ENCODE data around the gene INTS6L.

INTS6L gene

DNA sequence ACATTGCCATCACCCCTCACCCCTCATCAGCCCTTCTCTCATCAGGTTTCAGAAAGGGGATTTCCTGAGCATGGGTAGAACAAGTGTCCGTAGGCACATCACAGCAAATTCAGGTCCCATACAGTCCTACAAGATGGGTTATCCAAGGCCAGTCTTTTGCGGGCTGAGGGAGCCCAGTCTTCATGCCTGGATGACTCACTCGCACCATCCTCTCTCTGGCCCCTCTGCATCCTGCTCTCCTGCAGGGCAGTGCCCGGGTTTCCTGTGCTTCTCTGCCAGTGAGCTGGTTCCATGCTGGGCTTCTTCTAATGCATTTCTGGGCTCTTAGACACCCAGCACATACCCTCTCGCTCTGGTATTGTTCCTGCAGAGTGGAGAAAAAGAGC lies 7.3 kb upstream of the INTS6L start:
- TF ChIP-seq, protein P1, sequence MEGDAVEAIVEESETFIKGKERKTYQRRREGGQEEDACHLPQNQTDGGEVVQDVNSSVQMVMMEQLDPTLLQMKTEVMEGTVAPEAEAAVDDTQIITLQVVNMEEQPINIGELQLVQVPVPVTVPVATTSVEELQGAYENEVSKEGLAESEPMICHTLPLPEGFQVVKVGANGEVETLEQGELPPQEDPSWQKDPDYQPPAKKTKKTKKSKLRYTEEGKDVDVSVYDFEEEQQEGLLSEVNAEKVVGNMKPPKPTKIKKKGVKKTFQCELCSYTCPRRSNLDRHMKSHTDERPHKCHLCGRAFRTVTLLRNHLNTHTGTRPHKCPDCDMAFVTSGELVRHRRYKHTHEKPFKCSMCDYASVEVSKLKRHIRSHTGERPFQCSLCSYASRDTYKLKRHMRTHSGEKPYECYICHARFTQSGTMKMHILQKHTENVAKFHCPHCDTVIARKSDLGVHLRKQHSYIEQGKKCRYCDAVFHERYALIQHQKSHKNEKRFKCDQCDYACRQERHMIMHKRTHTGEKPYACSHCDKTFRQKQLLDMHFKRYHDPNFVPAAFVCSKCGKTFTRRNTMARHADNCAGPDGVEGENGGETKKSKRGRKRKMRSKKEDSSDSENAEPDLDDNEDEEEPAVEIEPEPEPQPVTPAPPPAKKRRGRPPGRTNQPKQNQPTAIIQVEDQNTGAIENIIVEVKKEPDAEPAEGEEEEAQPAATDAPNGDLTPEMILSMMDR (IDR thresholded peaks at IDR 0.05; ENCODE audit: poor library complexity, severe bottlenecking) = no peak

DNA sequence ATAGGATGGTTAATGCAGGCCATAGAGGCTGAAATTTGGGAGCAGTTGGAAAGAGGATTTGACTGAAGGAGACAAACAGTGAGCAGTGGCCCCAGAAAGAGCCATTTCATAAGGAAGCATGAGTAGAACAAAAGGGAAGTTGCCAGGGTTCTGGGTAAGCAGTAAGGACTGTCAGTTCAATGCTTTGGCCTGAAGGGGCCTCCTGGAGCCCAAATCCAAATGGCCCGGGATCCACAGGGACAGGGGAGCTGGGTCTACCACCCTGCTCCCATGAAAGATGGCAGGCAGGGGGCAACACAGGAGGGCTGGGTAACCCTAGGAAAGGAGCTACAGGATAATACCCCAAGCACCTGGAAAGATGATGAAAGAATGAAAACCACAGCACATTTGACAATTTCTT lies 4.1 kb upstream of the INTS6L start:
- DNase-seq (ENCODE audit: low spot score) (no peak), ATAC-seq (ENCODE audit: low read depth) (no peak)
- Histone ChIP-seq H3K4me1 (ENCODE audit: insufficient read depth, poor library complexity, severe bottlenecking) (no peaks in the 10 kb centered on the region), H3K36me3 (ENCODE audit: low read depth) (no peaks in the 10 kb centered on the region), H3K4me3 (ENCODE audit: severe bottlenecking) (no peak overlapping the region), H3K9me3 (ENCODE audit: severe bottlenecking) (no peaks in the 10 kb centered on the region), H3K27ac (ENCODE audit: poor library complexity, severe bottlenecking) (no peak overlapping the region), H3K27me3 (ENCODE audit: insufficient read depth, poor library complexity, severe bottlenecking) (no peaks in the 10 kb centered on the region)
- TF ChIP-seq, protein P1 (IDR thresholded peaks at IDR 0.05; ENCODE audit: poor library complexity, severe bottlenecking) = no peak

More for the DNA sequence above, 7.3 kb upstream of the INTS6L start:
- Histone ChIP-seq H3K9me3 (ENCODE audit: severe bottlenecking) (no peaks in the 10 kb centered on the region), H3K27ac (ENCODE audit: poor library complexity, severe bottlenecking) (no peak overlapping the region), H3K27me3 (ENCODE audit: insufficient read depth, poor library complexity, severe bottlenecking) (no peaks in the 10 kb centered on the region), H3K4me3 (ENCODE audit: severe bottlenecking) (no peak overlapping the region), H3K36me3 (ENCODE audit: low read depth) (no peaks in the 10 kb centered on the region), H3K4me1 (ENCODE audit: insufficient read depth, poor library complexity, severe bottlenecking) (no peaks in the 10 kb centered on the region)
- ATAC-seq (ENCODE audit: low read depth) (no peak), DNase-seq (ENCODE audit: low spot score) (no peak)

DNA sequence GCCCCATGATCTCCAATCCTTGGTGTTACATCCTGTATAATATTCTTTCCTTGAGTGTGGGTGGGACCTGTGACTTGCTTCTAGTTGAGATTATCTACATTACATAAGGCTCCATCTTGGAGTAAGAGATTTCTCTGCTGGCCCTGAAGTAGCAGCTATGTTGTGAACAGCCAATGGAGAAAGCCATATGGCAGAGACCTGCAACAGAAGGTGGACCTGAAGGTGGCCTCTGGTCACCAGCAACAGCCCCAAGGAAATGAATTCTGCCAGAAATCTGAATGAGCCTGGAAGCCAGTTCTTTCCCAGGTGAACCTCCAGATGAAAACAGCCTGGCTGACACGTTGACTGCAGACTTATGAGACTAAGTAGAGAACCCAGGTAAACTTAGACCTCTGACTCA lies 2.3 kb upstream of the INTS6L start:
- Histone ChIP-seq H3K9me3 (ENCODE audit: severe bottlenecking) (no peaks in the 10 kb centered on the region), H3K36me3 (ENCODE audit: low read depth) (no peaks in the 10 kb centered on the region), H3K27me3 (ENCODE audit: insufficient read depth, poor library complexity, severe bottlenecking) (no peaks in the 10 kb centered on the region), H3K4me1 (ENCODE audit: insufficient read depth, poor library complexity, severe bottlenecking) (no peaks in the 10 kb centered on the region), H3K4me3 (ENCODE audit: severe bottlenecking) (no peak overlapping the region), H3K27ac (ENCODE audit: poor library complexity, severe bottlenecking) (no peak overlapping the region)
- TF ChIP-seq, protein P1 (IDR thresholded peaks at IDR 0.05; ENCODE audit: poor library complexity, severe bottlenecking) = no peak
- DNase-seq (ENCODE audit: low spot score) (no peak), ATAC-seq (ENCODE audit: low read depth) (no peak)

DNA sequence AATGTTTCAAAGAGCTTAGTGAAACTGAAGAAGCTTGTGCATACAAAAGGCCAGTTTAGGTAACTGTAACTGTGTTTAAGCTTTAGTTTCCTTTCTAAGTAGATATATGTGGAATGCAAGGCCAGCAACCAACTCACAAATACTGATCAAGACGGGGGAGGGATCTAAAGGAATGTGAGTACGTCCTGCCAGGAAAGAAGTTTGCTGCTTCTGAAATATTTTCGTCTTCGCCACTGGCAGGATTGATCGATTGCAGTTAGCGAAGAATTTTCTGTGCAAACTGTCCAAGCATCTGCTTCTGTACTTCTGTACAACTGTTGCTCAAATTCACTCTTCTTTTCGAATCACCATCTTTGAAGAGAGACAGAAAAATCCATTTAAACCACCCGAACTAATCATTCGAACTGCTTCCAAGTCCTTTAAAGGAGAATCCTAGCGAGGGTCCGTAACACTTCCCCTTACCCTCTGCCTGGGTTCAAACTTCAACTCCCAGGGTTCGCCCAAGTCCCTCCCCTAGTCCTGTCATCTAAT lies 373 bp upstream of the INTS6L start:
- DNase-seq (ENCODE audit: low spot score) (no peak), ATAC-seq (ENCODE audit: low read depth) (no peak)
- Histone ChIP-seq H3K27ac (ENCODE audit: poor library complexity, severe bottlenecking) (peak overlapping the region; percentile 73), H3K4me1 (ENCODE audit: insufficient read depth, poor library complexity, severe bottlenecking) (no peaks in the 10 kb centered on the region), H3K9me3 (ENCODE audit: severe bottlenecking) (no peaks in the 10 kb centered on the region), H3K4me3 (ENCODE audit: severe bottlenecking) (peak overlapping the region; percentile 46), H3K27me3 (ENCODE audit: insufficient read depth, poor library complexity, severe bottlenecking) (no peaks in the 10 kb centered on the region), H3K36me3 (ENCODE audit: low read depth) (no peaks in the 10 kb centered on the region)
- TF ChIP-seq, protein P1 (IDR thresholded peaks at IDR 0.05; ENCODE audit: poor library complexity, severe bottlenecking) = no peak

DNA sequence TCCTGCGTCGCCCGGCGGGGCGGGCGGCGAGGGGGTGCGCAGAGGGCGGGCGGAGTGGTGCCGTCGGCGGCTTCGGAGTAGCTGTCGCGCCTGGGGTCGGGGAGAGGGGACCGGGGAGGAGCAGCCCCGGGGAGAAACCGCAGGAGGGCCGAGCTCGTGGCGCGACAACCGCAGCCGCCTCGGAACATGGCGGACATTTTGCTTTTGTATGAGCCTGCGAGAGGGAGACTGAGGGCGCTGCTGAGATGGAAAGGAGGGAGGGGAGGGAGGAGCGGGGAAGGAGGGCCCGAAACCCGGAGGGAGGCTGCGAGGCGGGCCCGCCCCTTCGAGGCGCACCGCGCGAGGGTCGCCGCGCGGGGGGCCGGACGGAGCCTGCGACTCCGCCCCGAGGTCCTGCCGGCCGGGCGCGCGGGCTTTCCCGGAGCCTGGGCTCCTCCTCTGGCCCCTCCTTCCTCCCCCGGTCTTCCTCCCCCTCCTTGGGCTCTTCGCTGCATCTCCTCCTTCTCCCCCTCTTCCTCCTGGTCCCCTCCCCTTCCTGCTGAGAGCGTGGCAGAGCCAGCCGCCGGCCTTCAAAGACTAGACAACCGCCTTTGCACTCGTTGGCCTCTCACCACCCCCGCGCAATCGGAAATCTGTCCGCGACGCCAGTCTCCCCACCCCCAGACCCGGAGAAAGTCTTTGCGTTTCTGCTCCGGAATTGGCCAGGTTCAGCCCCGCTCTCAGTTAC lies 1.1 kb downstream of the INTS6L start:
- no peaks in the 10 kb centered on the region for H3K27me3 ChIP-seq (ENCODE audit: insufficient read depth, poor library complexity, severe bottlenecking)
- peak overlapping the region; percentile 46 for H3K4me3 ChIP-seq (ENCODE audit: severe bottlenecking)
- H3K9me3 ChIP-seq (ENCODE audit: severe bottlenecking) = no peaks in the 10 kb centered on the region
- peak; percentile 85 for DNase-seq (ENCODE audit: low spot score)
- TF ChIP-seq, protein P1 (IDR thresholded peaks at IDR 0.05; ENCODE audit: poor library complexity, severe bottlenecking) = no peak
- H3K36me3 ChIP-seq (ENCODE audit: low read depth) = no peaks in the 10 kb centered on the region
- ATAC-seq (ENCODE audit: low read depth) = peak; percentile 69
- H3K4me1 ChIP-seq (ENCODE audit: insufficient read depth, poor library complexity, severe bottlenecking) = no peaks in the 10 kb centered on the region
- peak overlapping the region; percentile 73 for H3K27ac ChIP-seq (ENCODE audit: poor library complexity, severe bottlenecking)
